Activated CD4-positive, alpha-beta T cell treated with anti-CD3 and anti-CD28 coated beads, Interleukin-2, amount 50 U/mL, for 4 hours (primary cell): ENCODE data around the gene SLIT3.

ENCODE experiments used
- DNase-seq, 2 experiments: peaks; one replicate each; pipeline ENCODE4 v3.0.0-alpha.2; 2020

SLIT3 gene

GRCh38 chr5:169063316-169063953 lies 237.5 kb downstream of the SLIT3 start:
- no peak for DNase-seq

- DNase-seq: no peak
These were observed 238.2 kb downstream of the SLIT3 start for GRCh38 chr5:169062690-169063089.

- no peak for DNase-seq
These were observed 246.4 kb downstream of the SLIT3 start for GRCh38 chr5:169054506-169054905.

- DNase-seq: no peak
These were observed 248.7 kb downstream of the SLIT3 start for GRCh38 chr5:169052207-169052606.

- DNase-seq: no peak
These were observed 249.6 kb downstream of the SLIT3 start for GRCh38 chr5:169051351-169051750.

- no peak for DNase-seq
These were observed 250.3 kb downstream of the SLIT3 start for GRCh38 chr5:169050636-169051035.

GRCh38 chr5:169050146-169050571 lies 250.8 kb downstream of the SLIT3 start:
- no peak for DNase-seq

- DNase-seq: no peak
These were observed 251.2 kb downstream of the SLIT3 start for GRCh38 chr5:169049712-169050111.

- no peak for DNase-seq
These were observed 252.5 kb downstream of the SLIT3 start for GRCh38 chr5:169048181-169049125.

GRCh38 chr5:169044962-169045361 lies 256.0 kb downstream of the SLIT3 start:
- no peak for DNase-seq

- no peak for DNase-seq
These were observed 259.8 kb downstream of the SLIT3 start for GRCh38 chr5:169041180-169041579.

GRCh38 chr5:169039592-169039991 lies 261.3 kb downstream of the SLIT3 start:
- no peak for DNase-seq

- no peak for DNase-seq
These were observed 263.5 kb downstream of the SLIT3 start for GRCh38 chr5:169037466-169037865.

- no peak for DNase-seq
These were observed 264.7 kb downstream of the SLIT3 start for GRCh38 chr5:169036079-169036805.

- no peak for DNase-seq
These were observed 271.2 kb downstream of the SLIT3 start for GRCh38 chr5:169029661-169030274.

GRCh38 chr5:169029037-169029436 lies 271.9 kb downstream of the SLIT3 start:
- DNase-seq: no peak

- no peak for DNase-seq
These were observed 273.4 kb downstream of the SLIT3 start for GRCh38 chr5:169027501-169028061.

- no peak for DNase-seq
These were observed 275.4 kb downstream of the SLIT3 start for GRCh38 chr5:169025491-169025890.

- DNase-seq: no peak
These were observed 276.5 kb downstream of the SLIT3 start for GRCh38 chr5:169024421-169024820.

- DNase-seq: no peak
These were observed 278.2 kb downstream of the SLIT3 start for GRCh38 chr5:169022718-169023117.

- DNase-seq: no peak
These were observed 280.8 kb downstream of the SLIT3 start for GRCh38 chr5:169020102-169020501.

GRCh38 chr5:169018925-169019324 lies 282.0 kb downstream of the SLIT3 start:
- no peak for DNase-seq

- DNase-seq: no peak
These were observed 284.9 kb downstream of the SLIT3 start for GRCh38 chr5:169015991-169016390.
